CD4-positive, alpha-beta T cell (primary cell): ENCODE measurements around the gene KCNK6. TPM values are rescaled to one million over a fixed set of nuclear protein-coding genes. Genes with fewer than 3 reads are reported as not detected.

Source experiments
- ATAC-seq: fragments of 200-7000 bp; cut with Tn5 transposase; one replicate; pipeline ENCODE4 v1.10.0; 2022; ENCODE audit warnings: mild to moderate bottlenecking; ENCODE audit not compliant: poor library complexity
- CTCF ChIA-PET: fragments of 350-600 bp; sonication (Branson Sonifier 250); formaldehyde crosslinking; loops from one replicate; lab custom pipeline; 2021; ENCODE audit warnings: antibody characterized with exemption, inconsistent platforms; lab: Charles Lee
- POLR2A ChIA-PET: fragments of 350-600 bp; sonication (Branson Sonifier 250); formaldehyde crosslinking; loops from one replicate; lab custom pipeline; 2021; ENCODE audit warnings: antibody characterized with exemption, inconsistent platforms; lab: Charles Lee
- DNase-seq, 14 experiments: peaks; one replicate each; pipeline ENCODE4 v3.0.0-alpha.2; 2013 to 2020; ENCODE audit warnings: mixed read lengths in 2 of 14
- H3K27ac ChIP-seq, 2 donors: one replicate each; pipeline versions ENCODE4 v1.5.1 to v1.7.0; 2013; ENCODE audit warnings: low read length in 2 of 2, low read depth in 1 of 2, mild to moderate bottlenecking in 1 of 2
- H3K27me3 ChIP-seq, 2 experiments: 1 replicate in 1 of 2; 2 replicates in 1 of 2; pipeline versions ENCODE4 v1.6.1 to v1.7.0; 2013; ENCODE audit warnings: low read length in 2 of 2, control low read depth in 1 of 2, mild to moderate bottlenecking in 1 of 2, moderate library complexity in 1 of 2; ENCODE audit not compliant: insufficient read depth in 2 of 2, control insufficient read depth in 1 of 2
- H3K36me3 ChIP-seq: one replicate; pipeline ENCODE4 v1.6.1; 2013; ENCODE audit warnings: low read length, control low read depth; ENCODE audit not compliant: insufficient read depth
- H3K4me1 ChIP-seq: one replicate; pipeline ENCODE4 v1.6.1; 2013; ENCODE audit warnings: low read length, control low read depth; ENCODE audit not compliant: insufficient read depth
- H3K4me3 ChIP-seq: one replicate; pipeline ENCODE4 v1.5.1; 2013; ENCODE audit warnings: mild to moderate bottlenecking, low read length, moderate library complexity
- H3K9me3 ChIP-seq, 2 experiments: 1 replicate in 1 of 2; 2 replicates in 1 of 2; pipeline versions ENCODE4 v1.6.1 to v1.7.0; 2013; ENCODE audit warnings: low read length in 2 of 2, mild to moderate bottlenecking in 2 of 2, control low read depth in 1 of 2, moderate library complexity in 1 of 2; ENCODE audit not compliant: control insufficient read depth in 1 of 2, insufficient read depth in 1 of 2
- H3K27ac Mint-ChIP-seq: one replicate; pipeline ENCODE4 v1.8.0; 2020; ENCODE audit warnings: mixed read lengths
- H3K27me3 Mint-ChIP-seq: one replicate; pipeline ENCODE4 v1.8.0; 2021; ENCODE audit warnings: mixed read lengths
- H3K36me3 Mint-ChIP-seq: one replicate; pipeline ENCODE4 v1.8.0; 2021; ENCODE audit warnings: low read depth, mixed read lengths
- H3K4me1 Mint-ChIP-seq: one replicate; pipeline ENCODE4 v1.8.0; 2021; ENCODE audit warnings: low read depth, mixed read lengths
- H3K4me3 Mint-ChIP-seq: one replicate; pipeline ENCODE4 v1.8.0; 2020; ENCODE audit warnings: mild to moderate bottlenecking, mixed read lengths
- H3K9me3 Mint-ChIP-seq: one replicate; pipeline ENCODE4 v1.8.0; 2020; ENCODE audit warnings: mixed read lengths
- intact Hi-C, 2 experiments: fragments of 100-400 bp; cut with DNase I in 1 of 2; cut with micrococcal nuclease in 1 of 2; formaldehyde crosslinking; loops; one replicate each; pipeline versions ENCODE4 v1.15.1 to v1.9.0; 2023 to 2025; cut with DNase I, micrococcal nuclease
- total RNA-seq, 174 experiments: library from RNA in 2 of 174; stranded (reverse) in 2 of 174; gene quantifications; one replicate each; pipeline ENCODE4 v1.2.3 and lab custom pipeline; 2021 to 2026
- TF ChIP-seq, protein P1 (sequence below): fragments of 200-600 bp; IDR thresholded peaks from one replicate; pipeline ENCODE4 v1.8.0; 2022; ENCODE audit warnings: antibody characterized with exemption, mild to moderate bottlenecking

Gene KCNK6
- total RNA-seq, 2 experiments from 2014 or later = 3.0 to 3.1 TPM

DNA sequence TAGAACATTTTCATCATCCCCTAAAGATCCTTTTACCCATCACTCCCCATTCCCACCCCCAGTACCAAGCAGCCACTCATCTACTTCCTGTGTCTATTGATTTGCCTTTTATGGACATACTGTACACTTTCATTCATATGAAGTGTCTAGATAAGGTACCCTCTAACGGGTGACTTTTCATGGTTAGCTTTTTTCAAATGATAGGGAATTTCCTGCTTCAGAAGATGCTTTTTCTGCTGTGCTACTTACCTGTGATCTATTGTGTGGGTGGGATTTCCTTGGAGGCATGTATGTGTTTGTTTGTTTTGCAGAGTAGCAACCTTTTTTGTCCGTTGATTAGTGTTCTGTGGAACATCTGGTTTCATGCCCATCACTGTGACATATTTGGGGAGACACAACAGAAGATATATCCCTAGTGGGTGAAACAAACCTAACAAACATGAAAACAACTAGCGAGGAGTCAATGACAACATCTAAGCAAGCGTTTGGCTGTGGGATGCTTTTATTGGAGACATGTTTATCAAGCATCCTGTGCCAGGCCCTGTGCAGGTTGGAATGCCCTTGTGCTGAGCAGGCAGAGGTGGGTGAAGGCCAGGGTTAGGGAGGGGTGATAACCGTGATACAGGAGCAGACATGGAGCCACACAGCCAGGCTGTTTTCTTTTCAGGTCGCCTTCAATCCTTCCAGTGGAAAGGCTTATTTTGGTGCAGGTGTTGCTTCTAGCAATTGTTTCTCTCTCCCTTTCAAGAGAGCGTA lies 37.7 kb upstream of the KCNK6 start:
- Histone ChIP-seq H3K4me1 (no peaks in the 10 kb centered on the region), H3K27ac (no peak overlapping the region), H3K36me3 (no peaks in the 10 kb centered on the region), H3K4me3 (no peak overlapping the region), H3K9me3 (no peaks in the 10 kb centered on the region), H3K27me3 (no peaks in the 10 kb centered on the region)
- Mint-ChIP-seq H3K27me3 (no peaks in the 10 kb centered on the region), H3K9me3 (no peaks in the 10 kb centered on the region), H3K4me3 (no peak overlapping the region), H3K27ac (peak overlapping the region; percentile 24), H3K36me3 (peaks cover 26% of the 10 kb centered on the region), H3K4me1 (peaks cover 13% of the 10 kb centered on the region)
- peak in 1 of 14 experiments; percentile 29 for DNase-seq
- CTCF ChIA-PET = no interaction called here
- TF ChIP-seq, protein P1, sequence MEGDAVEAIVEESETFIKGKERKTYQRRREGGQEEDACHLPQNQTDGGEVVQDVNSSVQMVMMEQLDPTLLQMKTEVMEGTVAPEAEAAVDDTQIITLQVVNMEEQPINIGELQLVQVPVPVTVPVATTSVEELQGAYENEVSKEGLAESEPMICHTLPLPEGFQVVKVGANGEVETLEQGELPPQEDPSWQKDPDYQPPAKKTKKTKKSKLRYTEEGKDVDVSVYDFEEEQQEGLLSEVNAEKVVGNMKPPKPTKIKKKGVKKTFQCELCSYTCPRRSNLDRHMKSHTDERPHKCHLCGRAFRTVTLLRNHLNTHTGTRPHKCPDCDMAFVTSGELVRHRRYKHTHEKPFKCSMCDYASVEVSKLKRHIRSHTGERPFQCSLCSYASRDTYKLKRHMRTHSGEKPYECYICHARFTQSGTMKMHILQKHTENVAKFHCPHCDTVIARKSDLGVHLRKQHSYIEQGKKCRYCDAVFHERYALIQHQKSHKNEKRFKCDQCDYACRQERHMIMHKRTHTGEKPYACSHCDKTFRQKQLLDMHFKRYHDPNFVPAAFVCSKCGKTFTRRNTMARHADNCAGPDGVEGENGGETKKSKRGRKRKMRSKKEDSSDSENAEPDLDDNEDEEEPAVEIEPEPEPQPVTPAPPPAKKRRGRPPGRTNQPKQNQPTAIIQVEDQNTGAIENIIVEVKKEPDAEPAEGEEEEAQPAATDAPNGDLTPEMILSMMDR = no peak
- POLR2A ChIA-PET = no interaction called here
- peak; percentile 51 for ATAC-seq
- intact Hi-C loops = no loop called here

DNA sequence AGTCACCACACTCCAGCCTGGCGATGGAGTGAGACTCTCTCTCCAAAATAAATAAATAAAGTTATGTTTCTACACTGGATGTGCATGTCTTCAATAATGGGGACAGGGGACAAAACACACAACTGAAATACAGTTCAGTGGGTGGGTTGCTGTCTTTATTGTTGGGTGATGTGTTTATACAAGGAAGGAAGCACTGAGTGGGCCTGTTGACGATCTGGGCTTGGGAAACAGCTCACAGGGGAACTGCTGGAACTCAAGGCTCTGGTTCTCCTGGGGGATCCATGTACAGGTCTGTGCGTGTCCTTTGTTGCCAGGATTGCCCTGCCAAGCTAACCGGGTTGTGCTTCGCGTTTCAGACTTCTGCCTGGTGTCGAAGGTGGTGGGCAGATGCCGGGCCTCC lies 36.4 kb upstream of the KCNK6 start:
- H3K36me3 ChIP-seq = peaks cover 6% of the 10 kb centered on the region
- DNase-seq (no peak), ATAC-seq (no peak)
- peaks cover 31% of the 10 kb centered on the region for H3K36me3 Mint-ChIP-seq
- H3K4me1 ChIP-seq = no peaks in the 10 kb centered on the region
- no peaks in the 10 kb centered on the region for H3K9me3 Mint-ChIP-seq
- H3K4me1 Mint-ChIP-seq = peaks cover 13% of the 10 kb centered on the region
- TF ChIP-seq, protein P1 = no peak
- POLR2A ChIA-PET = no interaction called here
- no peak overlapping the region for H3K27ac Mint-ChIP-seq
- H3K9me3 ChIP-seq = no peaks in the 10 kb centered on the region
- no peak overlapping the region for H3K4me3 ChIP-seq
- CTCF ChIA-PET = no interaction called here
- H3K27me3 Mint-ChIP-seq = no peaks in the 10 kb centered on the region
- no peak overlapping the region for H3K27ac ChIP-seq
- intact Hi-C loops = no loop called here
- H3K4me3 Mint-ChIP-seq = no peak overlapping the region
- no peaks in the 10 kb centered on the region for H3K27me3 ChIP-seq

DNA sequence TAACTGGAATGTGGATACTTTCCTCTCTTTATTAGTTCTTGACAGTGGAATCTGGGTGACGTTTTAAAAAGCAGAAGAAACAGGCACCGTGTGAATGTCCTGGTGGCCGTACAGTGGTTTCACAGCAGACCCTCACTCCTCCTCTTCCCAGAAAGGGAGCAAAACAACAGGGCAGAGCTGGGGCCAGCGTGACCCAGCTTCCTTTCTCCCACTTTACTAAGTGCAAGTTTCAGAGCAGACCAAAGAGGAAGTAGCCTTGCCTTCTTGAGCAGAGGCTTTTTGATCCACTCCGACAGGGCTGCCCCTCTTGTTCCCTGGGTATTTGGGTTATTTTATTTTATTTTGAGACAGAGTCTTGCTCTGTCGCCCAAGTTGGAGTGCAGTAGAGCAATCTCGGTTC lies 35.2 kb upstream of the KCNK6 start:
- intact Hi-C loops = no loop called here
- H3K36me3 Mint-ChIP-seq = peaks cover 32% of the 10 kb centered on the region
- Histone ChIP-seq H3K4me3 (no peak overlapping the region), H3K27me3 (no peaks in the 10 kb centered on the region), H3K4me1 (no peaks in the 10 kb centered on the region), H3K36me3 (peaks cover 9% of the 10 kb centered on the region), H3K9me3 (no peaks in the 10 kb centered on the region), H3K27ac (no peak overlapping the region)
- ATAC-seq (no peak), DNase-seq (no peak)
- CTCF ChIA-PET = no interaction called here
- no peak overlapping the region for H3K4me3 Mint-ChIP-seq
- POLR2A ChIA-PET = no interaction called here
- H3K27me3 Mint-ChIP-seq = no peaks in the 10 kb centered on the region
- no peaks in the 10 kb centered on the region for H3K9me3 Mint-ChIP-seq
- H3K4me1 Mint-ChIP-seq = peaks cover 13% of the 10 kb centered on the region
- no peak overlapping the region for H3K27ac Mint-ChIP-seq
- TF ChIP-seq, protein P1 = no peak
